Muscle layer of duodenum (tissue), 2 donors: ENCODE data around the gene PLXDC2.

ENCODE experiments used
- H3K27ac ChIP-seq: one replicate; pipeline ENCODE4 v1.7.0; 2013; ENCODE audit warnings: mild to moderate bottlenecking, low read length
- H3K27me3 ChIP-seq: one replicate; pipeline ENCODE4 v1.7.0; 2013; ENCODE audit warnings: low read depth, mild to moderate bottlenecking, control low read depth, low read length
- H3K36me3 ChIP-seq, 2 donors: one replicate each; pipeline ENCODE4 v1.7.0; 2013; ENCODE audit warnings: low read length in 2 of 2, control low read depth in 1 of 2, mild to moderate bottlenecking in 1 of 2; ENCODE audit not compliant: insufficient read depth in 2 of 2, control insufficient read depth in 1 of 2
- H3K4me1 ChIP-seq, 2 donors: one replicate each; pipeline ENCODE4 v1.7.0; 2013; ENCODE audit warnings: low read length in 2 of 2, mild to moderate bottlenecking in 2 of 2, control low read depth in 1 of 2, moderate library complexity in 1 of 2; ENCODE audit not compliant: insufficient read depth in 2 of 2, control insufficient read depth in 1 of 2
- H3K4me3 ChIP-seq, 2 donors: one replicate each; pipeline ENCODE4 v1.7.0; 2013; ENCODE audit warnings: low read length in 2 of 2, low read depth in 1 of 2, mild to moderate bottlenecking in 1 of 2
- H3K9me3 ChIP-seq, 2 donors: one replicate each; pipeline ENCODE4 v1.7.0; 2013; ENCODE audit warnings: low read length in 2 of 2, control low read depth in 1 of 2, mild to moderate bottlenecking in 1 of 2; ENCODE audit not compliant: control insufficient read depth in 1 of 2
- donor health status: healthy.

Gene PLXDC2

GRCh38 chr10:19817231-19817933 is 1.1 kb downstream of the PLXDC2 start:
- no peaks in the 10 kb centered on the region for H3K9me3 ChIP-seq
- H3K4me3 ChIP-seq, result peak overlapping the region; percentile 95
- H3K36me3 ChIP-seq, result no peaks in the 10 kb centered on the region
- H3K27me3 ChIP-seq, result no peaks in the 10 kb centered on the region
- peak overlapping the region; percentile 71 for H3K27ac ChIP-seq
- H3K4me1 ChIP-seq, result peaks cover 3 to 11% of the 10 kb centered on the region in 2 donors

GRCh38 chr10:19818876-19819275 is 2.6 kb downstream of the PLXDC2 start:
- peaks cover 3 to 14% of the 10 kb centered on the region in 2 donors for H3K4me1 ChIP-seq
- no peaks in the 10 kb centered on the region for H3K9me3 ChIP-seq
- H3K27me3 ChIP-seq, result no peaks in the 10 kb centered on the region
- H3K27ac ChIP-seq, result peak overlapping the region; percentile 42
- no peaks in the 10 kb centered on the region for H3K36me3 ChIP-seq
- peak overlapping the region; percentile 95 for H3K4me3 ChIP-seq

GRCh38 chr10:19819419-19820033 is 3.3 kb downstream of the PLXDC2 start:
- H3K27ac ChIP-seq, result peak overlapping the region; percentile 42
- H3K9me3 ChIP-seq, result no peaks in the 10 kb centered on the region
- H3K36me3 ChIP-seq, result no peaks in the 10 kb centered on the region
- peak overlapping the region; percentile 95 for H3K4me3 ChIP-seq
- no peaks in the 10 kb centered on the region for H3K27me3 ChIP-seq
- peaks cover 3 to 15% of the 10 kb centered on the region in 2 donors for H3K4me1 ChIP-seq

GRCh38 chr10:19824381-19825342 is 8.4 kb downstream of the PLXDC2 start:
- Histone ChIP-seq H3K4me3 (no peak overlapping the region), H3K36me3 (no peaks in the 10 kb centered on the region), H3K27me3 (no peaks in the 10 kb centered on the region), H3K27ac (peak overlapping the region; percentile 0), H3K9me3 (no peaks in the 10 kb centered on the region), H3K4me1 (peaks cover 4 to 45% of the 10 kb centered on the region in 2 donors)

GRCh38 chr10:19825700-19826099 is 9.5 kb downstream of the PLXDC2 start:
- no peaks in the 10 kb centered on the region for H3K27me3 ChIP-seq
- H3K27ac ChIP-seq, result no peak overlapping the region
- no peaks in the 10 kb centered on the region for H3K36me3 ChIP-seq
- H3K4me1 ChIP-seq, result peaks cover 4 to 42% of the 10 kb centered on the region in 2 donors
- H3K4me3 ChIP-seq, result no peak overlapping the region
- H3K9me3 ChIP-seq, result no peaks in the 10 kb centered on the region

- Histone ChIP-seq H3K36me3 (no peaks in the 10 kb centered on the region), H3K4me1 (peaks cover 4 to 39% of the 10 kb centered on the region in 2 donors), H3K4me3 (no peak overlapping the region), H3K27ac (no peak overlapping the region), H3K27me3 (no peaks in the 10 kb centered on the region), H3K9me3 (no peaks in the 10 kb centered on the region)
Observed at GRCh38 chr10:19826712-19827111, 10.5 kb downstream of the PLXDC2 start.

GRCh38 chr10:19828278-19829049 is 12.2 kb downstream of the PLXDC2 start:
- H3K36me3 ChIP-seq, result no peaks in the 10 kb centered on the region
- no peak overlapping the region for H3K27ac ChIP-seq

GRCh38 chr10:19832699-19833098 is 16.5 kb downstream of the PLXDC2 start:
- no peaks in the 10 kb centered on the region for H3K36me3 ChIP-seq
- H3K9me3 ChIP-seq, result no peaks in the 10 kb centered on the region
- H3K4me1 ChIP-seq, result peaks cover 0 to 17% of the 10 kb centered on the region in 2 donors
- no peaks in the 10 kb centered on the region for H3K27me3 ChIP-seq
- H3K4me3 ChIP-seq, result no peak overlapping the region
- H3K27ac ChIP-seq, result no peak overlapping the region

More at GRCh38 chr10:19828278-19829049, 12.2 kb downstream of the PLXDC2 start:
- H3K27me3 ChIP-seq, result no peaks in the 10 kb centered on the region
- H3K9me3 ChIP-seq, result no peaks in the 10 kb centered on the region
- peaks cover 4 to 39% of the 10 kb centered on the region in 2 donors for H3K4me1 ChIP-seq
- H3K4me3 ChIP-seq, result no peak overlapping the region

GRCh38 chr10:19833170-19833824 is 17.1 kb downstream of the PLXDC2 start:
- no peaks in the 10 kb centered on the region for H3K36me3 ChIP-seq
- no peaks in the 10 kb centered on the region for H3K27me3 ChIP-seq
- no peak overlapping the region for H3K4me3 ChIP-seq
- no peak overlapping the region for H3K27ac ChIP-seq
- H3K4me1 ChIP-seq, result peaks cover 0 to 11% of the 10 kb centered on the region in 2 donors
- no peaks in the 10 kb centered on the region for H3K9me3 ChIP-seq

- H3K4me1 ChIP-seq, result no peaks in the 10 kb centered on the region
Observed at GRCh38 chr10:19835952-19836351, 19.7 kb downstream of the PLXDC2 start.

More at GRCh38 chr10:19835952-19836351, 19.7 kb downstream of the PLXDC2 start:
- H3K27me3 ChIP-seq, result no peaks in the 10 kb centered on the region
- no peak overlapping the region for H3K4me3 ChIP-seq
- no peaks in the 10 kb centered on the region for H3K36me3 ChIP-seq
- no peaks in the 10 kb centered on the region for H3K9me3 ChIP-seq
- no peak overlapping the region for H3K27ac ChIP-seq
